Nucleus accumbens (tissue), 56 donors: Measurements from ENCODE around the gene ATG14.

Experiments
- DNase-seq, 56 donors: peaks; one replicate each; lab custom pipeline; 2025; lab: John Stamatoyannopoulos, UW

Gene ATG14

DNA sequence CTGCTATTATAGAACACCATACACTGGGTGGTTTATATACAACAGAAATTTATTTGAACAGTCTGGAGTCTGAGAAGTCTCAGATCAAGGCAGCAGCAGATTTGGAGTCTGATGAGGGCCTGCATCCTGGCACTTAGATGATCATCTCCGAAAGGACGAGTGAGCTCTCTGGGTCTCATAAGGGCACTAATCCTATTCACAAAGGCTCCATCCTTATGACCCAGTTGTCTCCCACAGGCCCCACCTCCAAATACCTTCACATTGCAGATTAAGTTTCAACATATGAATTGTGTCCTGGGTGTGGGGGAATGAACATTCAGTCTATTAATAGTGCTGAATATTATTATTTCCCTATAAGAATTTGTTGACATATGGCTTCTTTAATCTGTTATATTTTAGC, 86.8 kb downstream of the ATG14 start:
- no peak for DNase-seq

DNA sequence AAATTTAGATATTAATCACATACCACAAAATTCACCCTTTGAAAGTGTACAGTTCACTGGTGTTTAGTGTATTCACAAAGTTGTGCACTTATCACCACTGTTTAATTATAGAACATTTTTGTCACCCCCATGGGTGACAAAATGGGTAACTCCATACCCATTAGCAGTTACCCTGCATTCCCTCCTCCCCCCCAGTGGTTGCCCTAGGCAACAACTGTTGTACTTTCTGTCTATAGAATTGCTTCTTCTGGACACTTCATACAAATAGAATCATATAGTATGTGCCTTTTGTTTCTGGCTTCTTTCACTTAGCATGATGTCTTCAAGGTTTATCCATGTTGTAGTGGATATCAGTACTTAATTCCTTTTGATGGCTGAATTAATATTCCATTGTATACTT, 87.7 kb downstream of the ATG14 start:
- DNase-seq, result no peak

GRCh38 chr14:55318694-55319093, 92.9 kb downstream of the ATG14 start:
- no peak for DNase-seq

DNA sequence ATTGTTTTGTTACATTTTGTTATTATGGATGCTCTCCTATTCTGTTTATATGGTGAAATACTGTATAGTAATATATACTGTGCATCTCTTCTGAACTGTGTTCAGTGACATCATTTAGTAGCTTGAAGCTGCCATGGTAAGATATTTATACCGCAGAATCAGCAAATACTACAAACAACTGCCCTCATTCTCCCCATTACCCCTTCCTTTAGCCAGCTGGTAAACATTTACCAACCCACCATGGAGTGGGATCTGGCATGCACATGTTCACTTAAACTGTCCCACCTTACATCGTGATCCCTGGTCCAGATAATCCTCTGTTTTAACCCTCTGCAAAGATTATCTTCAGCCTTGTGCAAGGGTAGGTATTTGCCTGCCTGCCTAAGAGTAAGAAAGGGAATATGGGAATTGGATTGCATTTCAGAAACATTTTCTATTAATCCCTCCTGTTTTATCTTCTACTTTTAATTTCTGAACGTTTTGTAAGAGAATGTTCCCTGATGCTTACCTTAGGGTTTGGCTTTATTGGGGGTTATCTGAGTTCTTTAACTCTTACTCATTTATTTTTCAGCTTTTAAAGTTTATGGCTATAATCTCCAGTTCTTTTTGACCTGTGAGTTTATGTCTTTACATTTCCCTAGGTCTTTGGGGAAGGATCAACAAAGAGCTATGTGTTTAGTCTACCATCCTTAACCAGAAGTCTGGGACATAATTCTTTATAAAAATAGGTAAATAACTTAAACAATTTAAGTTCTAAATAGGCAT, 93.9 kb downstream of the ATG14 start:
- no peak for DNase-seq

GRCh38 chr14:55316564-55316963, 95.1 kb downstream of the ATG14 start:
- peak in 1 of 56 donors; percentile 5 for DNase-seq
